Measurements from ENCODE around the gene TPK1. TPM values are rescaled to one million over a fixed set of nuclear protein-coding genes. Genes with fewer than 3 reads are reported as not detected.

Gene TPK1
- total RNA-seq, 4 donors from 2014 or later, result 0.59 to 178 (median 8.8) TPM

DNA sequence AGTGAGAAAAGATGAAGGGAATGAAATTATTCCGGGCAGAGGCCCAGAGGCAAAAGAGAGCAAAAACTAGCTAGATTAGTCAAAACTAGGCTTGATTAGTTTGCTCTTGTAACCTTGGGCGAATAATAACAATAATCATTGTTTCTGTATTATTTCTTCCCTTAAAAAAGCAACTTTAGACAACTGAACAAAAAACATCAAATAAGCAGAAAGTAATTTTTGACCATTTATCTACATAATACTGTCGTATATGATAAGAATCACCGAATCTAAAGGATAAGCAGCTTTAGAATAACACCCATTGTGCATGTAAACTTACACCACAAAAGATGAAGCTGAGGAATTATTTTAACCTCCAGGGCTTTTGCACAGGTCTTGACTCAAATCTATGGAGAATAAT is 125.1 kb downstream of the TPK1 start:
- no peak for TF ChIP-seq POLR2A (IDR thresholded peaks at IDR 0.05)
- TF ChIP-seq CTCF (IDR thresholded peaks at IDR 0.05), result no peak
- no peak overlapping the region for H3K4me3 ChIP-seq
- H3K27ac ChIP-seq, result no peak overlapping the region
- no peaks in the 10 kb centered on the region for H3K9me3 ChIP-seq
- H3K4me1 ChIP-seq, result no peaks in the 10 kb centered on the region
- no peaks in the 10 kb centered on the region for H3K36me3 ChIP-seq
- intact Hi-C loops (cut with DNase I; ENCODE audit: low total_unique reads), result no loop called here
- no peak for DNase-seq
- H3K27me3 ChIP-seq, result no peaks in the 10 kb centered on the region

- H3K9me3 ChIP-seq, result no peaks in the 10 kb centered on the region
- TF ChIP-seq POLR2A (IDR thresholded peaks at IDR 0.05) (no peak), CTCF (IDR thresholded peaks at IDR 0.05) (no peak)
- no peak overlapping the region for H3K27ac ChIP-seq
- H3K27me3 ChIP-seq, result no peaks in the 10 kb centered on the region
- no peak overlapping the region for H3K4me3 ChIP-seq
- H3K36me3 ChIP-seq, result no peaks in the 10 kb centered on the region
- no peak for DNase-seq
- no peaks in the 10 kb centered on the region for H3K4me1 ChIP-seq
- intact Hi-C loops (cut with DNase I; ENCODE audit: low total_unique reads), result no loop called here
These were observed 126.8 kb downstream of the TPK1 start for GRCh38 chr7:144709066-144709465.

DNA sequence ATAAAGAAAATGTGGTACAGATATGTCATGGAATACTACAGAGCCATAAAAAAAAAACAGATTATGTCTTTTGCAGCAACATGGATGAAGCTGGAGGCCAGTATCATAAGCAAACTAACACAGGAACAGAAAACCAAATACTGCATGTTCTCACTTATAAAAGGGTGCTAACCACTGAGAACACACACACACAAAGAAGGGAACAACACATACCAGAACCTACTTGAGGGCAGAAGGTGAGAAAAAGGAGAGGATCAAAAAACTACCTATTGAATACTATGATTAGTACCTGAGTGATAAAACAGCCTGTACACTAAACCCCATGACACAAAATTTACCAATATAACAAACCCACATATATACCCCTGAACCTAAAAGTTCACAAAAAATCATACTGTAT is 144.6 kb downstream of the TPK1 start:
- TF ChIP-seq POLR2A (IDR thresholded peaks at IDR 0.05), result no peak
- no peak for TF ChIP-seq CTCF (IDR thresholded peaks at IDR 0.05)
- intact Hi-C loops (cut with DNase I; ENCODE audit: low total_unique reads), result no loop called here

DNA sequence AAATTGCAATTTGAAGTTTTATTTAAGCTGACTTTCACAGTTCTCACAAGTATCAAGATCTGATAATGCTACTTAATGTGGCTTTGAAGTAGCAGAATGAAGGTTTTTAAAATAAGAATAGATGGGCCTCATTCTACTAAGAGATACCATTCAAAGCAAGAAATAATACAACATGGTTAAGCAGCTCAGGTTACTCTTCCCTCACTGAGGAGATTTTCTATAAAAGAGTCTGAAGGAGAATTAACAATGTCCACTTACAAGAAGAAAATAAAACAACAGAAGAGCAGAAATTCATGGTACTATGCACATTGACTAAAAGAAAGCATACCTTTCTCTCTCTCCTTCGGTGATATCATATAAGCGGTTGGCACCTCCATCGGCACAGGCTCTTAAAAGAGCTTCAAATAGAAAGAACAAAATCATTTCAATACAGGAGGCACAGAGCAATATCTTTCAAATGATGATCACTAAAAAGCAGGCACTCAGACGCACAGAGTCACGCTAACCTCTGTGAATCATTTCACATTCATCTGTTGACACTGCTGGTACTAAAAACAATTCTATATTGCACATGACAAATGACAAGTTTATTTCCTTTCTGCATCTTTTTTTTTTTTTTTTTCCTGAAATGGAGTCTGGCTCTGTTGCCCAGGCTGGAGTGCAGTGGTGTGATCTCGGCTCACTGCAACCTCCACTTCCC is 153.1 kb downstream of the TPK1 start:
- no peak for TF ChIP-seq POLR2A (IDR thresholded peaks at IDR 0.05)
- TF ChIP-seq CTCF (IDR thresholded peaks at IDR 0.05), result no peak
- no peaks in the 10 kb centered on the region for H3K36me3 ChIP-seq
- H3K4me1 ChIP-seq, result no peaks in the 10 kb centered on the region
- no peak overlapping the region for H3K27ac ChIP-seq
- intact Hi-C loops (cut with DNase I; ENCODE audit: low total_unique reads), result no loop called here
- no peak overlapping the region for H3K4me3 ChIP-seq
- no peaks in the 10 kb centered on the region for H3K27me3 ChIP-seq
- H3K9me3 ChIP-seq, result no peaks in the 10 kb centered on the region
- DNase-seq, result no peak

More for the DNA sequence above, 144.6 kb downstream of the TPK1 start:
- no peak overlapping the region for H3K27ac ChIP-seq
- H3K4me1 ChIP-seq, result no peaks in the 10 kb centered on the region
- H3K4me3 ChIP-seq, result no peak overlapping the region
- DNase-seq, result no peak
- no peaks in the 10 kb centered on the region for H3K9me3 ChIP-seq
- H3K36me3 ChIP-seq, result no peaks in the 10 kb centered on the region
- no peaks in the 10 kb centered on the region for H3K27me3 ChIP-seq

DNA sequence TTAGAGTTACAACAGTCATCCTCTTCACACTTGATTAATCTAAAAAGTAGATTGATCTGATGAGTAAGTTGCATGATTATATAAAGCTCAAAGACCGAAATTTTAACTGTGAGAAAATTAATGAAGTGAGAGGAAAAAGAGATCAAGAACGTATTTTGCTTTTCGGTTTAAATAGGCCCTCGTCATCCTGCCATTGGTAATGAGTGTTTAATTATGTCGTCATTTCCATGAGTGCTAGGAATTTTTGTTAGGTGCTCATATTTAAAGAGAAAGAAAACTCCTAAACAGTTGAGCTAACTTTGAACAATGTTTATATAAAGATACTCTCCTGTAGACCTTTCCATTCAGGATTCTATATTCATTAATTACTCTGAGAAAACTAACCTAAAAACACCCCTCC is 159.4 kb downstream of the TPK1 start:
- Histone ChIP-seq H3K36me3 (no peaks in the 10 kb centered on the region), H3K9me3 (no peaks in the 10 kb centered on the region), H3K27ac (no peak overlapping the region), H3K4me3 (no peak overlapping the region), H3K4me1 (no peaks in the 10 kb centered on the region), H3K27me3 (no peaks in the 10 kb centered on the region)
- TF ChIP-seq CTCF (IDR thresholded peaks at IDR 0.05), result no peak
- no peak for TF ChIP-seq POLR2A (IDR thresholded peaks at IDR 0.05)
- no peak for DNase-seq
- intact Hi-C loops (cut with DNase I; ENCODE audit: low total_unique reads), result no loop called here

Data from uterus (tissue), 4 donors.